H1 (cell line): ENCODE results near the gene TRAPPC12. TPM values are rescaled to one million over a fixed set of nuclear protein-coding genes. Genes with fewer than 3 reads are reported as not detected.
A peak's percentile ranks its signal among the peaks of the same experiment; 100 is the strongest.

Source experiments
- CTCF ChIA-PET: fragments of 300-600 bp; sonication (Branson Sonifier 250); formaldehyde crosslinking; loops from one replicate; lab custom pipeline; 2021; ENCODE audit not compliant: partially characterized antibody; lab: Charles Lee
- POLR2A ChIA-PET: fragments of 300-600 bp; sonication (Branson Sonifier 250); formaldehyde crosslinking; loops from one replicate; lab custom pipeline; 2021; ENCODE audit warnings: inconsistent platforms; ENCODE audit not compliant: partially characterized antibody; lab: Charles Lee
- DNase-seq, 2 experiments: peaks; one replicate each; pipeline versions ENCODE4 v3.0.0 to v3.0.0-alpha.2; 2010 to 2022; ENCODE audit warnings: low spot score in 2 of 2, low read depth in 1 of 2, mixed read lengths in 1 of 2
- FAIRE-seq: peaks from 2 replicates; lab custom pipeline; 2011; peaks lifted over from hg19 to GRCh38; lab: Jason Lieb, UNC
- H2AFZ ChIP-seq: 2 replicates; pipeline ENCODE4 v1.8.1; 2012; ENCODE audit warnings: low read length, inconsistent platforms
- H2AK5ac ChIP-seq: 2 replicates; pipeline ENCODE4 v1.6.1; 2013; ENCODE audit warnings: low read depth, low read length
- H2BK120ac ChIP-seq: replicated peaks from 2 replicates; pipeline ENCODE3; 2013; ENCODE audit warnings: low read depth, low read length, inconsistent platforms
- H2BK12ac ChIP-seq: 2 replicates; pipeline ENCODE4 v1.6.1; 2013; ENCODE audit warnings: low read depth, low read length
- H2BK15ac ChIP-seq: 2 replicates; pipeline ENCODE4 v1.6.1; 2013; ENCODE audit warnings: low read length
- H2BK20ac ChIP-seq: 2 replicates; pipeline ENCODE4 v1.6.1; 2013; ENCODE audit warnings: low read length
- H2BK5ac ChIP-seq: 2 replicates; pipeline ENCODE4 v1.6.1; 2013; ENCODE audit warnings: low read depth, low read length
- H3K14ac ChIP-seq: 2 replicates; pipeline ENCODE4 v1.6.1; 2013; ENCODE audit warnings: inconsistent platforms; ENCODE audit not compliant: insufficient read length
- H3K18ac ChIP-seq: 2 replicates; pipeline ENCODE4 v1.6.1; 2013; ENCODE audit warnings: low read length; ENCODE audit errors: extremely low read depth
- H3K23ac ChIP-seq: 2 replicates; pipeline ENCODE4 v1.6.1; 2013; ENCODE audit warnings: inconsistent platforms; ENCODE audit not compliant: insufficient read length
- H3K23me2 ChIP-seq: 2 replicates; pipeline ENCODE4 v1.6.1; 2013; ENCODE audit warnings: low read depth, low read length
- H3K27ac ChIP-seq: 2 replicates; pipeline ENCODE4 v1.6.1; 2011; ENCODE audit warnings: low read depth, low read length, inconsistent platforms
- H3K27me3 ChIP-seq, 4 experiments: replicated peaks in 1 of 4; 1 replicate in 1 of 4; 2 replicates in 3 of 4; pipeline versions ENCODE4 v1.6.1 to v1.8.1; 2011 to 2013; ENCODE audit warnings: low read length in 3 of 4, mild to moderate bottlenecking in 3 of 4, inconsistent platforms in 2 of 4, mixed read lengths in 2 of 4, moderate library complexity in 1 of 4; ENCODE audit not compliant: control insufficient read depth in 3 of 4, insufficient read depth in 3 of 4; ENCODE audit errors: extremely low read depth in 1 of 4
- H3K36me3 ChIP-seq, 4 experiments: 2 replicates each; pipeline versions ENCODE4 v1.6.1 to v1.8.1; 2011 to 2013; ENCODE audit warnings: mild to moderate bottlenecking in 4 of 4, low read length in 3 of 4, moderate library complexity in 2 of 4, control low read depth in 1 of 4, inconsistent platforms in 1 of 4; ENCODE audit not compliant: insufficient read depth in 4 of 4, control insufficient read depth in 2 of 4
- H3K4ac ChIP-seq: replicated peaks from 2 replicates; pipeline ENCODE3; 2013; ENCODE audit warnings: low read length, low read depth, mixed read lengths, inconsistent platforms; ENCODE audit not compliant: insufficient read length
- H3K4me1 ChIP-seq, 4 experiments: replicated peaks in 1 of 4; 1 replicate in 1 of 4; 2 replicates in 3 of 4; pipeline versions ENCODE4 v1.6.1 to v1.8.1; 2011 to 2013; ENCODE audit warnings: low read length in 3 of 4, inconsistent platforms in 2 of 4, mixed read lengths in 1 of 4; ENCODE audit not compliant: insufficient read depth in 4 of 4, control insufficient read depth in 3 of 4
- H3K4me2 ChIP-seq, 2 experiments: 2 replicates each; pipeline versions ENCODE4 v1.6.1 to v1.8.1; 2011 to 2013; ENCODE audit warnings: low read depth in 2 of 2, low read length in 2 of 2, control low read depth in 1 of 2, inconsistent platforms in 1 of 2, mild to moderate bottlenecking in 1 of 2; ENCODE audit not compliant: insufficient read depth in 1 of 2
- H3K4me3 ChIP-seq, 4 experiments: fragments of 200-600, 300-600 bp in 1 of 4; sonication (generic), shearing (Covaris generic), sonication (Bioruptor Twin) in 1 of 4; 2 replicates each; pipeline versions ENCODE4 v1.5.1 to v1.8.1; 2011 to 2016; ENCODE audit warnings: low read length in 4 of 4, low read depth in 3 of 4, control low read depth in 2 of 4, inconsistent platforms in 2 of 4, mild to moderate bottlenecking in 2 of 4, mixed read lengths in 1 of 4, moderate library complexity in 1 of 4; ENCODE audit not compliant: insufficient read depth in 2 of 4; ENCODE audit errors: extremely low read depth in 1 of 4
- H3K56ac ChIP-seq: replicated peaks from 2 replicates; pipeline ENCODE3; 2013; ENCODE audit warnings: low read depth, mild to moderate bottlenecking, mixed read lengths, low read length, inconsistent platforms; ENCODE audit not compliant: insufficient read length
- H3K79me1 ChIP-seq: 2 replicates; pipeline ENCODE4 v1.6.1; 2013; ENCODE audit warnings: low read depth, low read length, control low read depth
- H3K79me2 ChIP-seq, 2 experiments: 2 replicates each; pipeline versions ENCODE4 v1.6.1 to v1.8.1; 2012 to 2013; ENCODE audit warnings: low read length in 2 of 2, mild to moderate bottlenecking in 2 of 2, inconsistent platforms in 1 of 2; ENCODE audit not compliant: insufficient read depth in 2 of 2, control insufficient read depth in 1 of 2
- H3K9ac ChIP-seq, 4 experiments: replicated peaks in 1 of 4; 1 replicate in 1 of 4; 2 replicates in 3 of 4; pipeline versions ENCODE4 v1.6.1 to v1.8.1; 2011 to 2013; ENCODE audit warnings: low read depth in 3 of 4, low read length in 3 of 4, control low read depth in 2 of 4, mild to moderate bottlenecking in 2 of 4, moderate library complexity in 2 of 4, inconsistent platforms in 1 of 4; ENCODE audit errors: extremely low read depth in 1 of 4
- H3K9me3 ChIP-seq, 2 experiments: 2 replicates each; pipeline versions ENCODE4 v1.6.1 to v1.8.1; 2012 to 2013; ENCODE audit warnings: mild to moderate bottlenecking in 2 of 2, moderate library complexity in 2 of 2, control low read depth in 1 of 2, inconsistent platforms in 1 of 2, low read depth in 1 of 2, low read length in 1 of 2, mixed read lengths in 1 of 2; ENCODE audit not compliant: insufficient read depth in 2 of 2
- H4K20me1 ChIP-seq, 2 experiments: replicated peaks in 1 of 2; 2 replicates each; pipeline versions ENCODE3 to v1.8.1; 2011 to 2013; ENCODE audit warnings: inconsistent platforms in 2 of 2, low read length in 2 of 2, mild to moderate bottlenecking in 1 of 2; ENCODE audit not compliant: insufficient read depth in 2 of 2, control insufficient read depth in 1 of 2
- H4K5ac ChIP-seq: 2 replicates; pipeline ENCODE4 v1.6.1; 2013; ENCODE audit warnings: low read length, low read depth, mixed read lengths, inconsistent platforms; ENCODE audit not compliant: insufficient read length
- H4K8ac ChIP-seq: 2 replicates; pipeline ENCODE4 v1.8.0; 2013; ENCODE audit warnings: mild to moderate bottlenecking, moderate library complexity, low read length, inconsistent platforms; ENCODE audit not compliant: insufficient read depth; ENCODE audit errors: extremely low read depth
- H4K91ac ChIP-seq: replicated peaks from 2 replicates; pipeline ENCODE3; 2013; ENCODE audit warnings: low read length, mixed read lengths, inconsistent platforms; ENCODE audit not compliant: insufficient read length
- CEBPB ChIP-seq: IDR thresholded peaks from 2 replicates; pipeline ENCODE4 v1.6.1; 2012; ENCODE audit warnings: low read depth, low read length
- CHD1 ChIP-seq: IDR thresholded peaks from 2 replicates; pipeline ENCODE4 v1.6.1; 2012; ENCODE audit warnings: low read depth, low read length, improper control_type of control experiment
- EZH2 ChIP-seq: fragments of 200-600 bp; sonication (generic); IDR thresholded peaks from 2 replicates; pipeline ENCODE4 v1.7.1; 2012; ENCODE audit warnings: low read depth, mild to moderate bottlenecking, moderate library complexity, low read length, inconsistent platforms; ENCODE audit not compliant: severe bottlenecking
- HDAC2 ChIP-seq, 2 experiments: fragments of 300-600 bp in 1 of 2; sonication (generic) in 1 of 2; IDR thresholded peaks; 2 replicates each; pipeline ENCODE4 v1.6.1; 2011 to 2012; ENCODE audit warnings: low read depth in 2 of 2, low read length in 2 of 2, mild to moderate bottlenecking in 2 of 2, moderate library complexity in 2 of 2, borderline replicate concordance in 1 of 2, inconsistent platforms in 1 of 2
- JUN ChIP-seq: IDR thresholded peaks from 2 replicates; pipeline ENCODE4 v1.6.1; 2011; ENCODE audit warnings: low read depth, mild to moderate bottlenecking, improper control_type of control experiment, low read length
- MAFK ChIP-seq: IDR thresholded peaks from 2 replicates; pipeline ENCODE4 v1.6.1; 2012; ENCODE audit warnings: low read depth, mild to moderate bottlenecking, improper control_type of control experiment, low read length
- NANOG ChIP-seq: IDR thresholded peaks from 2 replicates; pipeline ENCODE4 v1.6.1; 2011; ENCODE audit warnings: low read length, low read depth, mild to moderate bottlenecking, inconsistent platforms; ENCODE audit not compliant: insufficient read depth, poor library complexity, severe bottlenecking
- RFX5 ChIP-seq: IDR thresholded peaks from 2 replicates; pipeline ENCODE4 v1.6.1; 2011; ENCODE audit warnings: low read depth, low read length, improper control_type of control experiment, borderline replicate concordance
- SP1 ChIP-seq: IDR thresholded peaks from 2 replicates; pipeline ENCODE4 v1.6.1; 2011; ENCODE audit warnings: low read depth, low read length
- SP4 ChIP-seq: IDR thresholded peaks from 2 replicates; pipeline ENCODE4 v1.6.1; 2012; ENCODE audit warnings: low read length, inconsistent platforms
- TEAD4 ChIP-seq: IDR thresholded peaks from 2 replicates; pipeline ENCODE4 v1.6.1; 2012; ENCODE audit warnings: low read depth, low read length, inconsistent platforms, mixed read lengths
- WGBS, 2 experiments: shearing (Covaris generic) in 1 of 2; methylation state at CpG; one replicate each; pipeline versions ENCODE4 v1.1.6 to v1.1.7; 2013 to 2015; ENCODE audit warnings: low lambda C conversion rate in 2 of 2, mixed read lengths in 2 of 2, inconsistent platforms in 1 of 2, low coverage in 1 of 2, missing lambda C conversion rate in 1 of 2; ENCODE audit not compliant: insufficient replicate concordance in 2 of 2, insufficient coverage in 1 of 2, insufficient read length in 1 of 2; ENCODE audit errors: extremely low coverage in 1 of 2, missing lambda C conversion rate in 1 of 2; 5-methylcytosine and 5-hydroxymethylcytosine counted together
- polyA plus RNA-seq, 7 experiments: library from polyadenylated mRNA; depleted of rRNA in 3 of 7; stranded (reverse) in 5 of 7; unstranded in 2 of 7; fragments of >200 nt in 5 of 7; fragments of 200-250 nt in 2 of 7; gene quantifications; 1 replicate in 5 of 7; 2 replicates in 1 of 7; 4 replicates in 1 of 7; pipeline versions ENCODE4 v1.2.1 to v1.2.3, GENCODE V29; 2011 to 2013; ENCODE audit warnings: missing spikeins in 2 of 7, mixed read lengths in 2 of 7
- total RNA-seq: library from RNA; stranded (reverse); fragmentation: NEBNext Ultra II Directional; extraction: Animal tissue kit (Norgen Biotek cat#: 25700); gene quantifications from 2 replicates; pipeline ENCODE4 v1.2.1, GENCODE V29; 2021

TRAPPC12 gene
- total and polyA plus RNA-seq, 2 of the 8 experiments (the other 6 are each of a cell fraction or from before 2014, with no cell fraction given), result 35.0 to 67.3 TPM

- no peak overlapping the region for H2BK120ac ChIP-seq
- H3K27ac ChIP-seq, result no peak overlapping the region
- no peak overlapping the region for H2AK5ac ChIP-seq
- H2AFZ ChIP-seq, result no peak overlapping the region
- no peak for TF ChIP-seq CEBPB
- no peak for TF ChIP-seq CHD1
- no peak for TF ChIP-seq EZH2
- no peak for TF ChIP-seq JUN
- no peak for TF ChIP-seq SP4
- TF ChIP-seq RFX5, result no peak
- TF ChIP-seq TEAD4, result no peak
- TF ChIP-seq SP1, result no peak
- TF ChIP-seq MAFK, result no peak
- TF ChIP-seq HDAC2 (IDR thresholded peaks at IDR 0.05; ENCODE audit: borderline replicate concordance in 1 of 2, low read depth in 2 of 2, low read length in 2 of 2), result no peak
- TF ChIP-seq NANOG, result no peak
- H3K4ac ChIP-seq, result no peak overlapping the region
- ChIA-PET POLR2A (interaction anchor here (0.9 to 1.3 kb wide), 3 partner anchors 13 to 22 kb away, joined by 3 read pairs; partner anchors contain the start of gene EIPR1), CTCF (interaction anchor here (0.7 to 3.2 kb wide), 4 partner anchors 14 to 1618 kb away, joined by 3 to 13 read pairs (median 6); no protein-coding TSS in a partner anchor)
- FAIRE-seq, result no peak
- no peak for DNase-seq
- peaks cover 2 to 9% of the 10 kb centered on the region in 2 experiments; a peak in 2 of 4 replicates for H3K9me3 ChIP-seq
- H3K4me2 ChIP-seq, result peak overlapping the region; percentile 25 to 37; a peak in 2 of 4 replicates
- H3K4me3 ChIP-seq, result no peak overlapping the region
- H2BK15ac ChIP-seq, result no peak overlapping the region
- H3K36me3 ChIP-seq, result peaks cover 2 to 15% (median 2%) of the 10 kb centered on the region in 4 experiments; a peak in 5 of 8 replicates
- peaks cover 0 to 12% (median 8%) of the 10 kb centered on the region in 4 experiments; a peak in 6 of 7 replicates for H3K4me1 ChIP-seq
- H3K14ac ChIP-seq, result no peak overlapping the region
- no peak overlapping the region for H2BK20ac ChIP-seq
- H3K56ac ChIP-seq, result no peak overlapping the region
- no peak overlapping the region; a peak in 1 of 7 replicates for H3K9ac ChIP-seq
- peaks cover 10% of the 10 kb centered on the region; the same call in 1 of the 2 replicates for H3K79me1 ChIP-seq
- peak overlapping the region; percentile 80; the same call in 1 of the 2 replicates for H4K8ac ChIP-seq
- H4K5ac ChIP-seq, result no peak overlapping the region
- 0 out of 2 replicates have a peak overlapping the region, but pooled peaks have one; percentile 60 for H2BK5ac ChIP-seq
- H3K23ac ChIP-seq, result no peak overlapping the region
- H4K91ac ChIP-seq, result no peak overlapping the region
- no peak overlapping the region for H3K18ac ChIP-seq
- no peaks in the 10 kb centered on the region for H3K27me3 ChIP-seq
- H2BK12ac ChIP-seq, result no peak overlapping the region
- peaks cover 0 to 3% of the 10 kb centered on the region in 2 experiments for H4K20me1 ChIP-seq
- H3K79me2 ChIP-seq, result peaks cover 0 to 8% of the 10 kb centered on the region in 2 experiments; a peak in 1 of 4 replicates
- WGBS, 2 experiments, result 69% methylated on average over 9 of the region's 9 CpGs; no CpG with 5 or more reads in 1 of the 2 experiments
- no peaks in the 10 kb centered on the region for H3K23me2 ChIP-seq
These were observed 20.3 kb downstream of the TRAPPC12 start for GRCh38 chr2:3399829-3400228.
